H9 (cell line): ENCODE results near the gene RABGAP1L. TPM values are rescaled to one million over a fixed set of nuclear protein-coding genes. Genes with fewer than 3 reads are reported as not detected.
A peak's percentile ranks its signal among the peaks of the same experiment; 100 is the strongest.

Experiments
- DNase-seq: peaks from one replicate; pipeline ENCODE4 v3.0.0-alpha.2; 2017
- H2AFZ ChIP-seq: one replicate; pipeline ENCODE4 v1.6.1; 2013; ENCODE audit warnings: mild to moderate bottlenecking, low read length, control low read depth, moderate library complexity
- H2AK5ac ChIP-seq: 2 replicates; pipeline ENCODE4 v1.6.1; 2013; ENCODE audit warnings: low read length, control low read depth, mixed read lengths; ENCODE audit not compliant: insufficient read length
- H2BK120ac ChIP-seq: one replicate; pipeline ENCODE4 v1.6.1; 2013; ENCODE audit warnings: low read depth, mild to moderate bottlenecking, low read length, control low read depth, inconsistent platforms; ENCODE audit not compliant: poor library complexity, severe bottlenecking
- H2BK12ac ChIP-seq: 2 replicates; pipeline ENCODE4 v1.6.1; 2013; ENCODE audit warnings: low read length, control low read depth, mixed read lengths, low read depth; ENCODE audit not compliant: insufficient read length
- H2BK15ac ChIP-seq: 2 replicates; pipeline ENCODE4 v1.6.1; 2013; ENCODE audit warnings: low read depth, low read length, control low read depth
- H2BK20ac ChIP-seq: one replicate; pipeline ENCODE4 v1.6.1; 2013; ENCODE audit warnings: low read depth, mild to moderate bottlenecking, low read length, control low read depth, inconsistent platforms; ENCODE audit not compliant: poor library complexity, severe bottlenecking
- H2BK5ac ChIP-seq: 2 replicates; pipeline ENCODE4 v1.6.1; 2013; ENCODE audit warnings: low read length, control low read depth, mixed read lengths; ENCODE audit not compliant: insufficient read length
- H3K14ac ChIP-seq: 2 replicates; pipeline ENCODE4 v1.6.1; 2013; ENCODE audit warnings: low read length, control low read depth; ENCODE audit not compliant: insufficient read depth
- H3K18ac ChIP-seq: 2 replicates; pipeline ENCODE4 v1.6.1; 2013; ENCODE audit warnings: low read depth, mild to moderate bottlenecking, mixed read lengths, low read length, control low read depth; ENCODE audit not compliant: insufficient read length
- H3K23ac ChIP-seq: 2 replicates; pipeline ENCODE4 v1.6.1; 2013; ENCODE audit warnings: low read length, control low read depth, mixed read lengths, low read depth; ENCODE audit not compliant: insufficient read length
- H3K23me2 ChIP-seq: 2 replicates; pipeline ENCODE4 v1.6.1; 2013; ENCODE audit warnings: low read depth, mild to moderate bottlenecking, mixed read lengths, low read length, control low read depth; ENCODE audit not compliant: insufficient read length, poor library complexity, severe bottlenecking
- H3K27ac ChIP-seq: 2 replicates; pipeline ENCODE4 v1.5.1; 2013; ENCODE audit warnings: low read length, control low read depth, mixed read lengths, low read depth; ENCODE audit not compliant: insufficient read length
- H3K27me3 ChIP-seq: 2 replicates; pipeline ENCODE4 v1.6.1; 2013; ENCODE audit warnings: low read length, control low read depth, inconsistent platforms; ENCODE audit not compliant: insufficient read depth
- H3K4ac ChIP-seq: 2 replicates; pipeline ENCODE4 v1.6.1; 2013; ENCODE audit warnings: low read depth, mild to moderate bottlenecking, control low read depth, inconsistent platforms, low read length, moderate library complexity
- H3K4me1 ChIP-seq: 2 replicates; pipeline ENCODE4 v1.6.1; 2013; ENCODE audit warnings: low read length, control low read depth, inconsistent platforms; ENCODE audit not compliant: insufficient read depth
- H3K4me2 ChIP-seq: 2 replicates; pipeline ENCODE4 v1.6.1; 2013; ENCODE audit warnings: low read length, control low read depth, mixed read lengths; ENCODE audit not compliant: insufficient read length, insufficient read depth
- H3K56ac ChIP-seq: 2 replicates; pipeline ENCODE4 v1.6.1; 2013; ENCODE audit warnings: low read depth, mild to moderate bottlenecking, mixed read lengths, low read length, control low read depth; ENCODE audit not compliant: insufficient read length
- H3K79me1 ChIP-seq: 2 replicates; pipeline ENCODE4 v1.6.1; 2013; ENCODE audit warnings: low read depth, mild to moderate bottlenecking, moderate library complexity, low read length, control low read depth, inconsistent platforms; ENCODE audit not compliant: insufficient read depth, poor library complexity, severe bottlenecking
- H3K79me2 ChIP-seq: 2 replicates; pipeline ENCODE4 v1.6.1; 2013; ENCODE audit warnings: low read length, control low read depth, inconsistent platforms; ENCODE audit not compliant: insufficient read depth
- H3K9ac ChIP-seq: 2 replicates; pipeline ENCODE4 v1.6.1; 2013; ENCODE audit warnings: low read length, control low read depth, mixed read lengths; ENCODE audit not compliant: insufficient read length; ENCODE audit errors: extremely low read depth
- H3K9me3 ChIP-seq: one replicate; pipeline ENCODE4 v1.6.1; 2013; ENCODE audit warnings: low read depth, low read length, inconsistent platforms; ENCODE audit not compliant: control insufficient read depth
- H3T11ph ChIP-seq: one replicate; pipeline ENCODE4 v1.6.1; 2013; ENCODE audit warnings: mild to moderate bottlenecking, low read length, control low read depth, inconsistent platforms
- H4K20me1 ChIP-seq: one replicate; pipeline ENCODE4 v1.6.1; 2013; ENCODE audit not compliant: control insufficient read depth, insufficient read length, insufficient read depth
- H4K5ac ChIP-seq: 2 replicates; pipeline ENCODE4 v1.6.1; 2013; ENCODE audit warnings: low read depth, mild to moderate bottlenecking, mixed read lengths, low read length, control low read depth; ENCODE audit not compliant: insufficient read length
- H4K8ac ChIP-seq: replicated peaks from 2 replicates; pipeline ENCODE4 v1.6.1; 2013; ENCODE audit warnings: low read length, control low read depth, mixed read lengths, low read depth; ENCODE audit not compliant: insufficient read length
- H4K91ac ChIP-seq: 2 replicates; pipeline ENCODE4 v1.6.1; 2013; ENCODE audit warnings: low read depth, mild to moderate bottlenecking, moderate library complexity, mixed read lengths, low read length, control low read depth; ENCODE audit not compliant: insufficient read length
- H3K27ac Mint-ChIP-seq, 3 experiments: 2 replicates in 2 of 3; 3 replicates in 1 of 3; pipeline ENCODE4 v1.8.0; 2020 to 2021; ENCODE audit warnings: mixed read lengths in 3 of 3, mild to moderate bottlenecking in 1 of 3, moderate library complexity in 1 of 3
- H3K27me3 Mint-ChIP-seq: 2 replicates; pipeline ENCODE4 v1.8.0; 2021; ENCODE audit warnings: low read depth, mild to moderate bottlenecking, moderate library complexity, mixed read lengths
- H3K36me3 Mint-ChIP-seq, 3 experiments: 2 replicates in 2 of 3; 3 replicates in 1 of 3; pipeline ENCODE4 v1.8.0; 2020 to 2021; ENCODE audit warnings: low read depth in 3 of 3, mixed read lengths in 3 of 3; ENCODE audit not compliant: insufficient read depth in 1 of 3
- H3K4me1 Mint-ChIP-seq, 2 experiments: 2 replicates each; pipeline ENCODE4 v1.8.0; 2020; ENCODE audit warnings: mixed read lengths in 2 of 2
- H3K4me3 Mint-ChIP-seq, 2 experiments: 2 replicates in 1 of 2; 3 replicates in 1 of 2; pipeline ENCODE4 v1.8.0; 2020 to 2021; ENCODE audit warnings: mild to moderate bottlenecking in 2 of 2, mixed read lengths in 2 of 2, moderate library complexity in 1 of 2
- H3K9me3 Mint-ChIP-seq, 2 experiments: 2 replicates in 1 of 2; 3 replicates in 1 of 2; pipeline ENCODE4 v1.8.0; 2020; ENCODE audit warnings: mild to moderate bottlenecking in 2 of 2, mixed read lengths in 2 of 2, moderate library complexity in 1 of 2
- WGBS: extraction: QIAGEN DNeasy Blood & Tissue Kit; methylation state at CpG from one replicate; pipeline ENCODE4 v1.1.7; 2013; ENCODE audit warnings: missing lambda C conversion rate, low lambda C conversion rate, mixed read lengths; ENCODE audit not compliant: insufficient read length; ENCODE audit errors: extremely low coverage; 5-methylcytosine and 5-hydroxymethylcytosine counted together
- total RNA-seq: library from RNA; stranded (reverse); gene quantifications from 2 replicates; pipeline ENCODE4 v1.2.1, GENCODE V29; 2021
- TF ChIP-seq, protein P1 (sequence below): fragments of 200-600 bp; sonication (generic); conservative IDR thresholded peaks from 3 replicates; pipeline ENCODE4 v1.8.0; 2021; ENCODE audit warnings: antibody characterized with exemption, mild to moderate bottlenecking

Gene RABGAP1L
- total RNA-seq, 1 experiment from 2014 or later = 147 TPM

DNA sequence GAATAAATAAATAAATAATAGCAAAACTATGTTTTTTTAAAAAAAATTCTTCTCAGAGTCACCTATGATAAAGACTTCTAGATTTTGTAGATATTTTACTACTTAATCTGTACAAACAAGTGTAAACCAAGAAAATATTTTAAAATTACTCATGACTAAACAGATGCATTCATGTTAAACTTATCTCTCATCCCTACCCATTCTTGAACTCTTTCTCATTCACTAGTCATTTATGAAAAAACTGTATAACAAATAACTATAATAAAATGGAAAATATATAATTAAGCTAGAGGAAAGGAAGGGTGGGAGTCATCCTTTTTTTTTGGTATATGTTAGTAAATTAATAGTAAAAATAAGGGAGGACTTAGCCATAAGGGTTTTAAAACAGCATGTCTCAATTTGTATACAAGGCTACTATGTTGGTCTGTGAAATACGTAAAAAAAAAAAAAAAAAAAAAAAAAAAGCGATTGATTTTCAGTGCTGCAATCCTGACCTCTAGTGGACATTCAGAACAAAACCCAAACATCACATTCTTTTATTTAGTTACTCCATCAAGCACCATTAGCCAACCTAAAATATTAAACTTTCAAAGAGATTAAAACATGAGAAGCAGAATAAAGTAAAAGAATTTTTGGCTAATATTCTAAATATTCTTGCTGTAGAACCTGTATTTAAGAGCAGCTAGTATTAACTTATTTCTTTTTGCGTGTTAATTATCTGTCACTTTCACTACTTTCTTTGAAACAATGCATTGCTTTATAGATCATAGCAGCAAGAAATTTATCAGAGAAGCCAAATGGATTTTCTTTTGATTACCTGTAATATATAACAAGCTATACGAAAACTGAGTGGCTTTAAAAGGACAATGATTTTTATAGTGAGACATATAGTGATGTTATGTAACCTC is 584.6 kb downstream of the RABGAP1L start:
- TF ChIP-seq, protein P1, sequence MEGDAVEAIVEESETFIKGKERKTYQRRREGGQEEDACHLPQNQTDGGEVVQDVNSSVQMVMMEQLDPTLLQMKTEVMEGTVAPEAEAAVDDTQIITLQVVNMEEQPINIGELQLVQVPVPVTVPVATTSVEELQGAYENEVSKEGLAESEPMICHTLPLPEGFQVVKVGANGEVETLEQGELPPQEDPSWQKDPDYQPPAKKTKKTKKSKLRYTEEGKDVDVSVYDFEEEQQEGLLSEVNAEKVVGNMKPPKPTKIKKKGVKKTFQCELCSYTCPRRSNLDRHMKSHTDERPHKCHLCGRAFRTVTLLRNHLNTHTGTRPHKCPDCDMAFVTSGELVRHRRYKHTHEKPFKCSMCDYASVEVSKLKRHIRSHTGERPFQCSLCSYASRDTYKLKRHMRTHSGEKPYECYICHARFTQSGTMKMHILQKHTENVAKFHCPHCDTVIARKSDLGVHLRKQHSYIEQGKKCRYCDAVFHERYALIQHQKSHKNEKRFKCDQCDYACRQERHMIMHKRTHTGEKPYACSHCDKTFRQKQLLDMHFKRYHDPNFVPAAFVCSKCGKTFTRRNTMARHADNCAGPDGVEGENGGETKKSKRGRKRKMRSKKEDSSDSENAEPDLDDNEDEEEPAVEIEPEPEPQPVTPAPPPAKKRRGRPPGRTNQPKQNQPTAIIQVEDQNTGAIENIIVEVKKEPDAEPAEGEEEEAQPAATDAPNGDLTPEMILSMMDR = peak; percentile 78
- H3K27me3 ChIP-seq = no peaks in the 10 kb centered on the region

More for the DNA sequence above, 584.6 kb downstream of the RABGAP1L start:
- no peak overlapping the region for H3T11ph ChIP-seq
- Mint-ChIP-seq H3K27ac (no peak overlapping the region), H3K4me1 (no peaks in the 10 kb centered on the region), H3K9me3 (no peaks in the 10 kb centered on the region), H3K27me3 (no peaks in the 10 kb centered on the region; the same call in none of the 2 replicates), H3K36me3 (no peaks in the 10 kb centered on the region), H3K4me3 (no peak overlapping the region)
- no peak overlapping the region for H2BK20ac ChIP-seq
- H3K18ac ChIP-seq = no peak overlapping the region
- H3K9ac ChIP-seq = no peak overlapping the region
- H2BK12ac ChIP-seq = no peak overlapping the region
- no peaks in the 10 kb centered on the region for H3K9me3 ChIP-seq
- no peak overlapping the region for H2AK5ac ChIP-seq
- no peak overlapping the region for H4K8ac ChIP-seq
- H3K4me2 ChIP-seq = no peak overlapping the region
- no peaks in the 10 kb centered on the region for H4K20me1 ChIP-seq
- H3K14ac ChIP-seq = no peak overlapping the region
- H3K56ac ChIP-seq = no peak overlapping the region
- no peaks in the 10 kb centered on the region for H3K23me2 ChIP-seq
- no peak overlapping the region for H2BK5ac ChIP-seq
- no peak overlapping the region for H3K4ac ChIP-seq
- H2BK120ac ChIP-seq = no peak overlapping the region
- no peak overlapping the region for H2AFZ ChIP-seq
- H3K79me2 ChIP-seq = no peaks in the 10 kb centered on the region
- H3K4me1 ChIP-seq = no peaks in the 10 kb centered on the region
- whole genome bisulfite sequencing = no CpG with 5 or more reads among the region's 4 CpGs
- H4K5ac ChIP-seq = no peak overlapping the region
- H2BK15ac ChIP-seq = no peak overlapping the region
- H3K27ac ChIP-seq = no peak overlapping the region
- no peak for DNase-seq
- H4K91ac ChIP-seq = no peak overlapping the region
- no peaks in the 10 kb centered on the region for H3K79me1 ChIP-seq
- no peak overlapping the region for H3K23ac ChIP-seq
